C4-2B (cell line): ENCODE results near the gene TREX2.

Experiments used
- CTCF ChIP-seq: fragments of 450-650 bp; conservative IDR thresholded peaks from 2 replicates; pipeline ENCODE4 v1.5.1; 2017; ENCODE audit warnings: mild to moderate bottlenecking
- ZFX ChIP-seq: fragments of 450-650 bp; IDR thresholded peaks from 2 replicates; pipeline ENCODE4 v1.6.1; 2017

GRCh38 chrX:153477901-153478300 lies 32.0 kb upstream of the TREX2 start:
- TF ChIP-seq CTCF (no peak), ZFX (no peak)
